DND-41 (cell line): Measurements from ENCODE around the gene TMEM109.

Experiments used
- EZH2 ChIP-seq: IDR thresholded peaks from 3 replicates; pipeline ENCODE4 v1.6.1; 2012; ENCODE audit warnings: borderline replicate concordance, low read depth, mild to moderate bottlenecking, moderate library complexity, low read length, inconsistent platforms; ENCODE audit not compliant: severe bottlenecking
- TF ChIP-seq, protein P1 (sequence below): IDR thresholded peaks from 2 replicates; pipeline ENCODE4 v1.5.1; 2012; ENCODE audit warnings: borderline replicate concordance, low read length, moderate library complexity, mild to moderate bottlenecking; ENCODE audit not compliant: poor library complexity, severe bottlenecking; ENCODE audit errors: extremely low read depth

DNA sequence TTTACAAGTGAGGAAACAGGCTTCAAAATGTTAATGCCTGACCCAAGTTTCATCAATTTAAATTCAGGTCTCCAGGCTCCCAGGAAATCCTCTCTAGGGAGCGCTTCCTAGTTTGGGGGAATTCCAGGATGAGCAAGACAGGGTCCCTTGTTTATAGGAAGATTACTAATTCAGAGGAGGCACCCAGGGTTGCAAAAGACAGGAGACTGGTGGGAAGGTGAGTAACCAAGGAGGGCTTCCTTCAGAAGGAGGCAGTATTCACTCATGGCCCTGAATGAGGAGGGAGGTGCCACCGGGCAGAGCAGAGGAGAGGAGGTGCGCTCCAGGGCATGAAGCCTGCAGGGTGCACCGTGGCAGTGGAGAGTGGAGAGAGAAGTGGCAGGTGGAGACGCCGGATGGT, 11.9 kb downstream of the TMEM109 start:
- TF ChIP-seq, protein P1, sequence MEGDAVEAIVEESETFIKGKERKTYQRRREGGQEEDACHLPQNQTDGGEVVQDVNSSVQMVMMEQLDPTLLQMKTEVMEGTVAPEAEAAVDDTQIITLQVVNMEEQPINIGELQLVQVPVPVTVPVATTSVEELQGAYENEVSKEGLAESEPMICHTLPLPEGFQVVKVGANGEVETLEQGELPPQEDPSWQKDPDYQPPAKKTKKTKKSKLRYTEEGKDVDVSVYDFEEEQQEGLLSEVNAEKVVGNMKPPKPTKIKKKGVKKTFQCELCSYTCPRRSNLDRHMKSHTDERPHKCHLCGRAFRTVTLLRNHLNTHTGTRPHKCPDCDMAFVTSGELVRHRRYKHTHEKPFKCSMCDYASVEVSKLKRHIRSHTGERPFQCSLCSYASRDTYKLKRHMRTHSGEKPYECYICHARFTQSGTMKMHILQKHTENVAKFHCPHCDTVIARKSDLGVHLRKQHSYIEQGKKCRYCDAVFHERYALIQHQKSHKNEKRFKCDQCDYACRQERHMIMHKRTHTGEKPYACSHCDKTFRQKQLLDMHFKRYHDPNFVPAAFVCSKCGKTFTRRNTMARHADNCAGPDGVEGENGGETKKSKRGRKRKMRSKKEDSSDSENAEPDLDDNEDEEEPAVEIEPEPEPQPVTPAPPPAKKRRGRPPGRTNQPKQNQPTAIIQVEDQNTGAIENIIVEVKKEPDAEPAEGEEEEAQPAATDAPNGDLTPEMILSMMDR: no peak
- no peak for TF ChIP-seq EZH2
